Measurements from ENCODE around the gene SUPT3H. TPM values are rescaled to one million over a fixed set of nuclear protein-coding genes. Genes with fewer than 3 reads are reported as not detected.
"Not testable (repeated sequence)": the region's sequence is repeated elsewhere in the genome, so short reads cannot be mapped to it uniquely, and the experiment has no call there.

The SUPT3H gene
- total and polyA plus RNA-seq, 2 of the 8 experiments (the other 6 are each of a cell fraction or from before 2014, with no cell fraction given), result 18.8 to 23.0 TPM

GRCh38 chr6:45145658-45146057, 232.1 kb downstream of the SUPT3H start:
- CTCF ChIA-PET (ENCODE audit: partially characterized antibody); H2BK15ac ChIP-seq (ENCODE audit: low read length); H2AFZ ChIP-seq (ENCODE audit: low read length); H3K4me2 ChIP-seq (ENCODE audit: insufficient read depth in 1 of 2, low read depth in 2 of 2, low read length in 2 of 2); H4K5ac ChIP-seq (ENCODE audit: insufficient read length, low read depth, low read length); H2BK12ac ChIP-seq (ENCODE audit: low read depth, low read length); FAIRE-seq; H3K14ac ChIP-seq (ENCODE audit: insufficient read length); H3K9ac ChIP-seq (replicated peaks in 1 of 4; ENCODE audit: extremely low read depth in 1 of 4, low read depth in 3 of 4, low read length in 3 of 4); H3K4ac ChIP-seq (replicated peaks; ENCODE audit: insufficient read length, low read depth, low read length); H3K27ac ChIP-seq (ENCODE audit: low read depth, low read length); H3K79me1 ChIP-seq (ENCODE audit: low read depth, low read length); H2BK20ac ChIP-seq (ENCODE audit: low read length); H3K79me2 ChIP-seq (ENCODE audit: control insufficient read depth in 1 of 2, insufficient read depth in 2 of 2, low read length in 2 of 2); H2BK5ac ChIP-seq (ENCODE audit: low read depth, low read length); H2AK5ac ChIP-seq (ENCODE audit: low read depth, low read length); DNase-seq (ENCODE audit: low read depth in 1 of 2, low spot score in 2 of 2); H3K18ac ChIP-seq (ENCODE audit: extremely low read depth, low read length); H3K23ac ChIP-seq (ENCODE audit: insufficient read length); H3K4me1 ChIP-seq (replicated peaks in 1 of 4; ENCODE audit: control insufficient read depth in 3 of 4, insufficient read depth in 4 of 4, low read length in 3 of 4); H3K56ac ChIP-seq (replicated peaks; ENCODE audit: insufficient read length, low read depth, low read length); H4K8ac ChIP-seq (ENCODE audit: extremely low read depth, insufficient read depth, low read length); H3K4me3 ChIP-seq (ENCODE audit: extremely low read depth in 1 of 4, insufficient read depth in 2 of 4, low read depth in 3 of 4, low read length in 4 of 4); H3K23me2 ChIP-seq (ENCODE audit: low read depth, low read length); H3K9me3 ChIP-seq (ENCODE audit: insufficient read depth in 2 of 2, low read depth in 1 of 2, low read length in 1 of 2); H2BK120ac ChIP-seq (replicated peaks; ENCODE audit: low read depth, low read length); H4K20me1 ChIP-seq (replicated peaks in 1 of 2; ENCODE audit: control insufficient read depth in 1 of 2, insufficient read depth in 2 of 2, low read length in 2 of 2); H4K91ac ChIP-seq (replicated peaks; ENCODE audit: insufficient read length, low read length); H3K27me3 ChIP-seq (replicated peaks in 1 of 4; ENCODE audit: control insufficient read depth in 3 of 4, extremely low read depth in 1 of 4, insufficient read depth in 3 of 4, low read length in 3 of 4); H3K36me3 ChIP-seq (ENCODE audit: control insufficient read depth in 2 of 4, insufficient read depth in 4 of 4, low read length in 3 of 4); POLR2A ChIA-PET (ENCODE audit: partially characterized antibody): not testable (repeated sequence)
- WGBS, 2 experiments (ENCODE audit: extremely low coverage in 1 of 2, insufficient coverage in 1 of 2, insufficient read length in 1 of 2, insufficient replicate concordance in 2 of 2, low coverage in 1 of 2, low lambda C conversion rate in 2 of 2, missing lambda C conversion rate in 1 of 2), result 91% methylated on average over 3 of the region's 3 CpGs; no CpG with 5 or more reads in 1 of the 2 experiments
